Gastrocnemius medialis (tissue), 4 donors: Measurements from ENCODE around the gene TICAM1.

ENCODE experiments used
- POLR2A ChIP-seq, 2 donors: fragments of 450-650 bp; IDR thresholded peaks; one replicate each; pipeline ENCODE4 v1.6.1; 2017; ENCODE audit warnings: antibody characterized with exemption in 2 of 2, mild to moderate bottlenecking in 2 of 2, moderate library complexity in 2 of 2
- TF ChIP-seq, protein P1 (sequence below), 5 experiments: fragments of 450-650 bp in 3 of 5; fragments of 200-600 bp in 2 of 5; sonication (generic) in 2 of 5; IDR thresholded peaks in 4 of 5; conservative IDR thresholded peaks in 1 of 5; 1 replicate in 4 of 5; 2 replicates in 1 of 5; pipeline ENCODE4 v1.5.1; 2016 to 2019; ENCODE audit warnings: antibody characterized with exemption in 5 of 5, mild to moderate bottlenecking in 3 of 5, moderate library complexity in 3 of 5

DNA sequence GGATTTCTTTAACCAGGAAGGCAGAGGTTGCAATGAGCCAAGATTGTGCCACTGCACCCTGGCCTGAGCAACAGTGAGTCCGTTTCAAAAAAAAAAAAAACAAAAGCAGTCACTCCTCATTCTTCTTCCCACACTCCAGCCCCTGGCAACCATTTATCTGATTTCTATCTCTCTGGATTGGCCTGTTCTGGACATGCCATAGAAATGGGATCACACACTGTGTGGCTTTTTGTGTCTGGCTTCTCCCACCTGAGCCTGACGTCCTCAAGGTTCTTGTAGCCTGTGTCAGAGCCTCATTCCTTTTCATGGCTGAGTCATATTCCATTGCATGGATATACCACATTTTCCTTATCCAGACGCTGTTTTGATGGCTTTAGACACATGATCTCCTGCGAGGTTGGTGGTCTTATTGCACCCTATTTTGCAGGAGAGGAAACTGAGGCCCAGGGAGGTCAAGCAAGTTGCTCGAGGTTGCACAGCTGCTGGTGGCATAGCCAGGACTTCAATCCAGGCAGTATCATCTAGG is 55.8 kb downstream of the TICAM1 start:
- TF ChIP-seq, protein P1, sequence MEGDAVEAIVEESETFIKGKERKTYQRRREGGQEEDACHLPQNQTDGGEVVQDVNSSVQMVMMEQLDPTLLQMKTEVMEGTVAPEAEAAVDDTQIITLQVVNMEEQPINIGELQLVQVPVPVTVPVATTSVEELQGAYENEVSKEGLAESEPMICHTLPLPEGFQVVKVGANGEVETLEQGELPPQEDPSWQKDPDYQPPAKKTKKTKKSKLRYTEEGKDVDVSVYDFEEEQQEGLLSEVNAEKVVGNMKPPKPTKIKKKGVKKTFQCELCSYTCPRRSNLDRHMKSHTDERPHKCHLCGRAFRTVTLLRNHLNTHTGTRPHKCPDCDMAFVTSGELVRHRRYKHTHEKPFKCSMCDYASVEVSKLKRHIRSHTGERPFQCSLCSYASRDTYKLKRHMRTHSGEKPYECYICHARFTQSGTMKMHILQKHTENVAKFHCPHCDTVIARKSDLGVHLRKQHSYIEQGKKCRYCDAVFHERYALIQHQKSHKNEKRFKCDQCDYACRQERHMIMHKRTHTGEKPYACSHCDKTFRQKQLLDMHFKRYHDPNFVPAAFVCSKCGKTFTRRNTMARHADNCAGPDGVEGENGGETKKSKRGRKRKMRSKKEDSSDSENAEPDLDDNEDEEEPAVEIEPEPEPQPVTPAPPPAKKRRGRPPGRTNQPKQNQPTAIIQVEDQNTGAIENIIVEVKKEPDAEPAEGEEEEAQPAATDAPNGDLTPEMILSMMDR (IDR thresholded peaks at IDR 0.05 in 4 of 5, conservative IDR thresholded peaks at IDR 0.05 in 1 of 5), result no peak
- no peak for TF ChIP-seq POLR2A (IDR thresholded peaks at IDR 0.05)
